NCI-H1930 (cell line): ENCODE data around the gene CLASP2.
"Not testable (repeated sequence)": the region's sequence is repeated elsewhere in the genome, so short reads cannot be mapped to it uniquely, and the experiment has no call there.

Experiments used
- DNase-seq, 2 experiments: peaks; one replicate each; lab custom pipeline; 2025; lab: John Stamatoyannopoulos, UW

The CLASP2 gene

DNA sequence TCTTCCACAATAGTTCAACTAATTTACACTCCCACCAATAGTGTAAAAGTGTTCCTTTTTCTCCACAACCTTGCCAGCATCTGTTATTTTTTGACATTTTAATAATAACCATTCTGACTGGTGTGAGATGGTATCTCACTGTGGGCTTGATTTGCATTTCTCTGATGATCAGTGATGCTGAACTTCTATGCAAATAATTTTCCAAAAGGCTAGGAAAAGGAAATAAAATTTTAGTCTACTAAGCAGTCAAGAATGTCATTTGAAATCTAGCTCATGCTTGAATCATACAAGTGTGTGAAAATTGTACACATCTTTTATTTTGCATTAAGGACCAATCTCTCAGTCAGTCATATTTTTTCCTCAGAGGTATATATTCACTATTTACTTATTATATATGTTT, 176.1 kb downstream of the CLASP2 start:
- no peak for DNase-seq

- no peak for DNase-seq
These were observed 179.2 kb downstream of the CLASP2 start for GRCh38 chr3:33538678-33539339.

GRCh38 chr3:33537133-33537532, 180.9 kb downstream of the CLASP2 start:
- no peak for DNase-seq

DNA sequence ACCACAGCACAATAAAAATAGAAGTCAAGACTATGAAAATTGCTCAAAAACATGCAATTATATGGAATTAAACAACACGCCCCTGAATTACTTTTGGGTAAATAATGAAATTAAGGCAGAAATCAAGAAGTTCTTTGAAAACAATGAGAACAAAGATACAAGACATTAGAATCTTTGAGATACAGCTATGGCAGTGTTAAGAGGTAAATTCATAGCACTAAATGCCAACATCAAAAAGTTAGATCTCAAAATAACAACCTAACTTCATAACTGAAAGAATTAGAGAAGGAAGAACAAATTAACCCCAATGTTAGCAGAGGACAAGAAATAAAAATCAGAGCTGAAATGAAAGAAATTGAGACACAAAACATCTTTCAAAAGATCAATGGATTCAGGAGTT, 191.3 kb downstream of the CLASP2 start:
- DNase-seq = no peak

- no peak for DNase-seq
These were observed 192.8 kb downstream of the CLASP2 start for GRCh38 chr3:33525232-33525631.

DNA sequence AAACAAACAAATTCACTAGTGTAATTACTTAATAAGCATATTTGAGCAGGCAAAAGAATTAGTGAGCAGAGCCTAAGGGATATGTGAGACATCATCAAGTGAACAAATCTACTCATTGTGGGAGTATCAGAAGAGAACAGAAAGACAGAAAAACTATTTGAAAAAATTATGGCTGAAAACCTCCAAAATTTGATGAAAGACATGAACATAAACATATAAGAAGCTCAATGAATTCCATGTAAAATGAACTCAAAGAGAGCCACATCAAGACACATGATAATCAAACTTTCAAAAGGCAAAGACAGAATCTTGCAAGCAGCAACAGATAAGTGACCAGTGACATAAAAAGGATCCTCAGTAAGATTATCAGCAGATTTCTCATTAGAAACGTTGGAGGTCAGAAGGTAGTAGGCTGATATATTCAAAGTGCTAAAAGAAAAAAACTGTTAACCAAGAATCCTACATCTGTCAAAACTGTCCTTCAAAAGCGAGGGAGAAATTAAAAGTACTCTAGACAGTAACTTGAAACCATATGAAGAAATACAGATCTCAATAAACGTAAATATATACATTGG, 194.9 kb downstream of the CLASP2 start:
- DNase-seq = no peak

- no peak for DNase-seq
These were observed 196.3 kb downstream of the CLASP2 start for GRCh38 chr3:33521736-33522135.

- DNase-seq = no peak
These were observed 204.7 kb downstream of the CLASP2 start for GRCh38 chr3:33513262-33513863.

- DNase-seq = no peak
These were observed 213.0 kb downstream of the CLASP2 start for GRCh38 chr3:33505027-33505426.

DNA sequence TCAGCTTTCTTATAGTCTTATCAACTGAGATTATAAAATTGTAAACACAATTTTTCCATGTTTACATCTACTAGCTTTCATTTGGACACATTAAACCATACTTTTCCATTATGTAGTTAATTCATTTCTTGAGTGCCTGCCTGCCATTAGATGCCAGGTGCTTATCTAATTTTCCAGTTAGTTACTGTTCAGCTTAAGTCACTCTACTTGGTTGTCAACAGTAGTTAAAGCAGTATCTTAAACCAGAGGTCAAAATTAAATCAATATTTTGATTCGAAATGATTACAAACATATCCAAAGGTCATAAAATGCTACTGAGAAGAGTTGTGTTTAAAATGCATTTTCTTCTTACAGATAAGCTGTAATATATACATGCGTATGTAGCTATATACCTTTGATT, 221.6 kb downstream of the CLASP2 start:
- DNase-seq = no peak

GRCh38 chr3:33491721-33492120, 226.3 kb downstream of the CLASP2 start:
- DNase-seq = no peak

DNA sequence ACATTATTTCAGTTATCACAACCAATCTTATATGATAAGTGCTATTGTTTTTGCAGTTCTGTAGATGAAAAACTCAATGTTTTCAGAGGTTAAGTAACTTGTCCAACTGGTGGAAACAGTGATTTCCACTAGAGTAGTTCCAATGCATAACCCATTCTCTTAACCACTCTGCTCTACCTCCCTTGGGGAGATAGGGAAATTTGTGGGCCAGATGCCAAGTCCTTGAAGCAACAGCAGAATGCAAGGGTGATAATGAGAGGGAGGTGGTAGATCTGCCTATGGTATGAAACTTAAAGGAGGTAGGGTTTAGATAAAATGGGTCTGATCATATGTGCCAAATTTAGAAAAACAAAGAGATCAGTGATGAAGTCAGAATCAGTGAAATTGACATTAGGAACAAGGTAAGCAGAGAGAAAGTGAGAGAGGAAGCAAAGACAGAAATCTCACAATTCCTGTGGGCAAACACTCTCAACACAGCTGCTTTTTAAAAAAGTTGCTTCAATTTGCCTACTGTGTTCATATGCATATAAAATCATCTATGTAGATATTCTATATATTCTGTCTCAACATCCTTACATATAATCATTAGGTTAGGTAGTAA, 227.3 kb downstream of the CLASP2 start:
- no peak for DNase-seq

DNA sequence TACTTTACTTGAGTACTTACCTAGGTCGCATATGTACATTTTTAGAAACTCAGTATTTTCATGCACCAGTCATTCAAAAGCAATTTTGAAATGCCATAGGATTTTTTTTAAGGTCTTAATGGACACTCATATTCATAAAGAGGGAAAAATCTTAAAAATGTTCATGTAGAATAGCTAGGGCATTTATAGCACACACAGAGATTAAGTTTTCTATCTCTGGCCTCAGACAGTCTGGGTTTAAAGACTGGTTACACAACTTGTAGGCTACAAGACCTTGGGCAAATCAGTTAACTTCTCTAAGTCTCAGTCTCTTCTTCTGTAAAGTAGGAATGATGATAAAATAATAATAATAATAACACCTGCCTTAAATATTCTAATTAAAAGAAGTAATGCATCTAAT, 229.4 kb downstream of the CLASP2 start:
- no peak for DNase-seq

DNA sequence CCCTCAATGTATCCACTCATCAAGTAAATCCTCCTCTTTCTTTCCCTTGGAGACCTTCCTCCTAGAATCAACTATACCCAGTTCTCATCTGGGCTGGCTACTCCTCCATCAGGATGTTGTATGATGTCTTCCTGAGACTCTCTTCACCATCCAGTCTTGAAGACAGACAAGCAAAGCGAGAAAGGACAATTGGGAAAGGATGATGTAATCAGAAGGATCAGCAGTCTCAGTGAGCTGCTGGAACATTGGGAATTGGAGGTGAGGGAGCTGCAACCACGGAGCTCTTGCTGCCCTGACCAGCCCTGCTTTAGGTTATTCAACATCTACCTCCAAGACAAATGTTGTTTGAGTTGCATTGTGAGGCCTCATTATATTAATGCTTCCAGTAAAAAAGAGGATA, 229.8 kb downstream of the CLASP2 start:
- no peak for DNase-seq

- no peak for DNase-seq
These were observed 235.9 kb downstream of the CLASP2 start for GRCh38 chr3:33482111-33482521.

- no peak for DNase-seq
These were observed 243.2 kb downstream of the CLASP2 start for GRCh38 chr3:33474896-33475295.

- no peak for DNase-seq
These were observed 244.2 kb downstream of the CLASP2 start for GRCh38 chr3:33473813-33474212.

GRCh38 chr3:33467786-33468185, 250.3 kb downstream of the CLASP2 start:
- no peak for DNase-seq

- no peak for DNase-seq
These were observed 257.0 kb downstream of the CLASP2 start for GRCh38 chr3:33461097-33461496.

DNA sequence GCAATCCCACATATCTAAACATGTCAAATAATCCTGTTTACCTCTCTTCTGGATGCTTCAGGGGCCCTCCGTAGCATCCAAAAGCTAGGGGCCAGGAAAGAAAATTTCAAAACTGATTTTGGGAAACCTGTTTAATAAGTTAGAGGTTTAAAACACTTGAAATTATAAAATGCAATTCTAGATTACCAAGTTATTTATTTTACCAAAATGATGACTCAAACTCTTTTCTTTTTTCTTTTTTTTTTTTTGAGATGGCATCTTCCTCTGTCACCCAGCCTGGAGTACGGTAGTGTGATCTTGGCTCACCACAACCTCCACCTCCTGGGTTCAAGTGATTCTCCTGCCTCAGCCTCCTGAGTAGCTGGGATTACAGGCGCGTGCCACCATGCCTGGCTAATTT, 258.5 kb downstream of the CLASP2 start:
- DNase-seq = not testable (repeated sequence)

DNA sequence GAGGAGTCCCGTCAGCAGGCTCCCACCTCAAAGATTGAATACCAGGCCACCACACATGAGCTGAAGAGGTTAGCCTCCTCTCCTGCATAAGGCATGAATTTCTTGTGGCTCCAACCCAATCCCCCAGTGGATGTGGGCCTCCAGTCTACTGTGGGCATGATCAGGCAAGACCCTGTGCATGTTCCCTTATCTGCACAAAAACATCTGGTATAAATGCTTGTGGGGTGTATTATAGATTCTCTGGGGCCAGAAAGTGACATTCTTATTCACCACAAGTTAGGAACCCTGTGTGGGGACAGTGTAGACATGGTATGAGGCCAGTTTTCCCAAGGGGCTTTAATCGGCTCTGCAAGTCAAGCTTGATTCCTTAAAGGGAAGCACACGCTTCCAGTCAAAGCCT, 259.6 kb downstream of the CLASP2 start:
- DNase-seq = no peak

GRCh38 chr3:33456756-33457155, 261.3 kb downstream of the CLASP2 start:
- no peak for DNase-seq

DNA sequence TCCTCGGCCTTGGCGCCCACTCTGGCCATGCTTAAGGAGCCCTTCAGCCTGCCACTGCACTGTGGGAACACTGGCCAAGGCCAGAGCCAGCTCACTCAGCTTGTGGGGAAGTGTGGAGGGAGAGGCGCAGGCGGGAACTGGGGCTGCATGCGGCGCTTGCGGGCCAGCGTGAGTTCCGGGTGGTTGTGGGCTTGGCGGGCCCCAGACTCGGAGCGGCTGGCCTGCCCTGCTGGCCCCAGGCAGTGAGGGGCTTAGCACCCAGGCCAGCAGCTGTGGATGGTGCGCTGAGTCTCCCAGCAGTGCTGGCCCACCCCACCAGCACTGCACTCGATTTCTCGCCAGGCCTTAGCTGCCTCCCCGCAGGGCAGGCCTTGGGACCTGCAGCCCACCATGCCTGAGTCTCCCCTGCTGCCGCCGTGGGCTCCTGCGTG, 264.7 kb downstream of the CLASP2 start:
- no peak for DNase-seq
